GM18861 (cell line): ENCODE data around the gene TMED5.
"Not testable (repeated sequence)": the region's sequence is repeated elsewhere in the genome, so short reads cannot be mapped to it uniquely, and the experiment has no call there.

ENCODE experiments used
- ATAC-seq: cut with Tn5 transposase; IDR thresholded peaks from one replicate; pipeline ENCODE4 v1.9.1; 2021; ENCODE audit not compliant: unreplicated experiment

The TMED5 gene

GRCh38 chr1:93179886-93180722, at the start of gene TMED5:
TMED5 (minus strand) TSS chr1:93180413; CDS start chr1:93180242, 171 bp downstream.
- ATAC-seq = peak; percentile 83

GRCh38 chr1:93223023-93223675, 42.9 kb upstream of the TMED5 start:
- ATAC-seq = no peak

- ATAC-seq = no peak
Measured at GRCh38 chr1:93221913-93222312, 41.7 kb upstream of the TMED5 start.

- not testable (repeated sequence) for ATAC-seq
Measured at GRCh38 chr1:93220716-93221115, 40.5 kb upstream of the TMED5 start.

GRCh38 chr1:93219443-93219842, 39.2 kb upstream of the TMED5 start:
- peak; percentile 59 for ATAC-seq

- ATAC-seq = no peak
Measured at GRCh38 chr1:93215322-93215721, 35.1 kb upstream of the TMED5 start.

GRCh38 chr1:93207211-93207610, 27.0 kb upstream of the TMED5 start:
- no peak for ATAC-seq

- ATAC-seq = no peak
Measured at GRCh38 chr1:93206567-93206954, 26.3 kb upstream of the TMED5 start.

GRCh38 chr1:93205892-93206566, 25.8 kb upstream of the TMED5 start:
- ATAC-seq = no peak

GRCh38 chr1:93200714-93201113, 20.5 kb upstream of the TMED5 start:
- no peak for ATAC-seq

- ATAC-seq = no peak
Measured at GRCh38 chr1:93200086-93200620, 19.9 kb upstream of the TMED5 start.

- no peak for ATAC-seq
Measured at GRCh38 chr1:93199150-93199549, 18.9 kb upstream of the TMED5 start.

- no peak for ATAC-seq
Measured at GRCh38 chr1:93196591-93196990, 16.4 kb upstream of the TMED5 start.

GRCh38 chr1:93194231-93194990, 14.2 kb upstream of the TMED5 start:
- no peak for ATAC-seq

- no peak for ATAC-seq
Measured at GRCh38 chr1:93190432-93190831, 10.2 kb upstream of the TMED5 start.

GRCh38 chr1:93186667-93187066, 6.5 kb upstream of the TMED5 start:
- ATAC-seq = no peak

- no peak for ATAC-seq
Measured at GRCh38 chr1:93180723-93181613, 755 bp upstream of the TMED5 start, which contains the start of gene CCDC18. CCDC18 (plus strand) TSS chr1:93180724; CDS start chr1:93183362, 2,638 bp downstream.

- ATAC-seq = no peak
Measured at GRCh38 chr1:93178418-93178817, 1.8 kb downstream of the TMED5 start.

- ATAC-seq = no peak
Measured at GRCh38 chr1:93177991-93178390, 2.2 kb downstream of the TMED5 start.

GRCh38 chr1:93174638-93175037, 5.6 kb downstream of the TMED5 start:
- ATAC-seq = not testable (repeated sequence)
